Mucosa of descending colon (tissue), 3 donors: Measurements from ENCODE around the gene STMN3. TPM values are rescaled to one million over a fixed set of nuclear protein-coding genes. Genes with fewer than 3 reads are reported as not detected.

Experiments used
- ATAC-seq: fragments of 200-7000 bp; cut with Tn5 transposase; one replicate; pipeline ENCODE4 v1.9.1; 2020; ENCODE audit warnings: mild to moderate bottlenecking, moderate library complexity
- DNase-seq, 3 donors: peaks; one replicate each; pipeline ENCODE4 v3.0.0-alpha.2; 2020
- H3K36me3 ChIP-seq: fragments of 200-600 bp; one replicate; pipeline ENCODE4 v1.8.0; 2021; ENCODE audit warnings: low read depth, mild to moderate bottlenecking
- H3K4me1 ChIP-seq: fragments of 200-600 bp; one replicate; pipeline ENCODE4 v1.8.0; 2021; ENCODE audit warnings: low read depth, mild to moderate bottlenecking
- H3K4me3 ChIP-seq: fragments of 200-600 bp; one replicate; pipeline ENCODE4 v1.8.0; 2021; ENCODE audit warnings: mild to moderate bottlenecking
- H3K9me3 ChIP-seq: fragments of 200-600 bp; one replicate; pipeline ENCODE4 v1.8.0; 2021; ENCODE audit warnings: mild to moderate bottlenecking
- intact Hi-C, 2 donors: fragments of 100-400 bp; cut with DNase I in 1 of 2; cut with micrococcal nuclease in 1 of 2; formaldehyde crosslinking; loops; one replicate each; pipeline versions ENCODE4 v1.11.0 to v1.11.1; 2022; cut with DNase I, micrococcal nuclease
- total RNA-seq, 3 donors: library from RNA; stranded (reverse); fragmentation: NEBNext Ultra II Directional in 2 of 3; extraction: Animal tissue kit (Norgen Biotek cat#: 25700) in 2 of 3; gene quantifications; one replicate each; pipeline versions ENCODE4 v1.2.1 to v1.2.4, GENCODE V29; 2021 to 2023
- TF ChIP-seq, protein P1 (sequence below): fragments of 200-600 bp; IDR thresholded peaks from one replicate; pipeline ENCODE4 v1.8.0; 2022; ENCODE audit warnings: antibody characterized with exemption, mild to moderate bottlenecking
- donor health status: DM: no; HTN: no; CAD: no; lungs with moderate emphysema.
- donor health status: DM: no; HTN: no; CAD: no.
- donor health status: DM: no; HTN: yes; CAD: no.

The STMN3 gene
- total RNA-seq, 3 donors from 2014 or later: 2.7 to 19.7 (median 6.7) TPM

DNA sequence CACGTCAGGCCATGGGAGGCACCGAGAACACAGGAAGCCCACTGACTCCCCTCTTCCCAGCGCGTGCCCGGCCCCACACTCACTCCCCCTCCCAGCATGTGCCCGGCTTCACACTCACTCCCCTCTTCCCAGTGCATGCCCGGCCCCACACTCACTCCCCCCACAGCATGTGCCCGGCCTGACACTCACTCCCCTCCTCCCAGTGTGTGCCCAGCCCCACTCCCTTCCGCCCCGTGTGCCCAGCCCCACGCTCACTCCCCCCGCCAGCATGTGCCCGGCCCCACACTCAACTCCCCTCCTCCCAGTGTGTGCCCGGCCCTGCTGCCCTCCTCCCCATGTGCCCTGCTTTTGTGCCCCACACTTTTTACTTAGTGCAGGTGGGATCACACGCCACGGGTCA lies 14.6 kb upstream of the STMN3 start:
- Histone ChIP-seq H3K9me3 (no peaks in the 10 kb centered on the region), H3K36me3 (no peaks in the 10 kb centered on the region), H3K4me1 (no peaks in the 10 kb centered on the region), H3K4me3 (no peak overlapping the region)
- intact Hi-C loops: no loop called here
- no peak for DNase-seq
- TF ChIP-seq, protein P1, sequence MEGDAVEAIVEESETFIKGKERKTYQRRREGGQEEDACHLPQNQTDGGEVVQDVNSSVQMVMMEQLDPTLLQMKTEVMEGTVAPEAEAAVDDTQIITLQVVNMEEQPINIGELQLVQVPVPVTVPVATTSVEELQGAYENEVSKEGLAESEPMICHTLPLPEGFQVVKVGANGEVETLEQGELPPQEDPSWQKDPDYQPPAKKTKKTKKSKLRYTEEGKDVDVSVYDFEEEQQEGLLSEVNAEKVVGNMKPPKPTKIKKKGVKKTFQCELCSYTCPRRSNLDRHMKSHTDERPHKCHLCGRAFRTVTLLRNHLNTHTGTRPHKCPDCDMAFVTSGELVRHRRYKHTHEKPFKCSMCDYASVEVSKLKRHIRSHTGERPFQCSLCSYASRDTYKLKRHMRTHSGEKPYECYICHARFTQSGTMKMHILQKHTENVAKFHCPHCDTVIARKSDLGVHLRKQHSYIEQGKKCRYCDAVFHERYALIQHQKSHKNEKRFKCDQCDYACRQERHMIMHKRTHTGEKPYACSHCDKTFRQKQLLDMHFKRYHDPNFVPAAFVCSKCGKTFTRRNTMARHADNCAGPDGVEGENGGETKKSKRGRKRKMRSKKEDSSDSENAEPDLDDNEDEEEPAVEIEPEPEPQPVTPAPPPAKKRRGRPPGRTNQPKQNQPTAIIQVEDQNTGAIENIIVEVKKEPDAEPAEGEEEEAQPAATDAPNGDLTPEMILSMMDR: no peak
- ATAC-seq: no peak

DNA sequence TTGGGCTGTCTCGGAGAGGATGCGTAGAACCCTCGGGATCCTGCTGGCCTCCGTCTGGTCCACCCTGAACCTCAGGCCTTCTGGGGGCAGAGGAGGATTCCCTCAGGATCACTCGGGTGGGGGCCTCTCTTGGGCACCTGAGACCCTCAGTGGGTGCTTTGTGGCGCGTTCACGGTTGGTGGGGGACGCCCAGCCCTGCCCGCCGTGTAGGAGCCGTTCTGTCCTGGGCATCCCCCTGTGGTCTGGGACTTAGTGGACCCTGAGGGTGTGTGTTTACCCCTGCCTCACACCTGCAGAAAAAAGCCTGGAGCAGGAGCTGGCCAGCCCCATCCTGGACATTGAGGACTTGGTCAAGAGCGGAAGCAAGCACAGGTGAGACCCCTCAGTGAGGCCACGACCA lies 12.5 kb upstream of the STMN3 start:
- Histone ChIP-seq H3K4me1 (no peaks in the 10 kb centered on the region), H3K4me3 (no peak overlapping the region), H3K36me3 (no peaks in the 10 kb centered on the region), H3K9me3 (no peaks in the 10 kb centered on the region)
- no peak for DNase-seq
- intact Hi-C loops: no loop called here
- ATAC-seq: no peak
- TF ChIP-seq, protein P1: no peak

DNA sequence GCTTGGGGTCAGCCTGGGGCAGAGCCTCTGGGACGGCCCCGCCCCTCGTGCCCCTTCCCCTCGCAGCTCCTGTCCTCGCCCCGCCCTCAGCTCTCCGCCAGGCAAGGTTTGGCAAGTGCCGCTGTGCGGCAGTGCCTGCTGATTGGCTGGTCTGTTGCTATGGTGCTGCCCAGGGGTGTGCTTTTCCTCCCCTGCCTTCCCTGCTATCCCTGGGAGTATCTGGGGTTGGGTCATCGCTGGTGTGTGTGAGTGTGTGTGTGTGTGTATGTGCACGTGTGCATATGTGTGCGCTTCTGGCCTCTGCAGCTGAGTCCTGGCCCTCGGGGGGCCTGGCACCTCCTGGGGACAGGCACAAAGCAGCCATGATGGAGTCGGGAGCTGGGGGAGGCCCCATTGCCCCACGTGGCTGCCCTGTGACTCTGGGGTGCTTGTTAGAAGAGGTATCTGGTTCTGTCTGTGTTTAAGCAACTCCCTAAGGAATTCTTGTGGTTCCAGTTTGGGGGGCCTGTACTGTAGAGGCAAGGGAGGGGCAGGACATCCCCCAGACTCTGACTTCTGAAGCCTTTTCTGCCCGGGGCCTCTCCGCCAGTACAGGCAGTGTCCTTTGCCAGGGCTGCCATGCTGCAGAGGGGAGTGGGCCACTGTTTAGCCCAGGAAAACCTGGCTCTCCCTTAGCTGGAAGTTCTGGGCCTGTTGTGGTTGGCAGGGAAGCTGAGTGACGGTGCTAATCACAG lies 11.8 kb upstream of the STMN3 start:
- Histone ChIP-seq H3K4me1 (no peaks in the 10 kb centered on the region), H3K4me3 (no peak overlapping the region), H3K9me3 (no peaks in the 10 kb centered on the region), H3K36me3 (no peaks in the 10 kb centered on the region)
- no peak for DNase-seq
- intact Hi-C loops: no loop called here
- TF ChIP-seq, protein P1: no peak
- peak; percentile 8 for ATAC-seq

DNA sequence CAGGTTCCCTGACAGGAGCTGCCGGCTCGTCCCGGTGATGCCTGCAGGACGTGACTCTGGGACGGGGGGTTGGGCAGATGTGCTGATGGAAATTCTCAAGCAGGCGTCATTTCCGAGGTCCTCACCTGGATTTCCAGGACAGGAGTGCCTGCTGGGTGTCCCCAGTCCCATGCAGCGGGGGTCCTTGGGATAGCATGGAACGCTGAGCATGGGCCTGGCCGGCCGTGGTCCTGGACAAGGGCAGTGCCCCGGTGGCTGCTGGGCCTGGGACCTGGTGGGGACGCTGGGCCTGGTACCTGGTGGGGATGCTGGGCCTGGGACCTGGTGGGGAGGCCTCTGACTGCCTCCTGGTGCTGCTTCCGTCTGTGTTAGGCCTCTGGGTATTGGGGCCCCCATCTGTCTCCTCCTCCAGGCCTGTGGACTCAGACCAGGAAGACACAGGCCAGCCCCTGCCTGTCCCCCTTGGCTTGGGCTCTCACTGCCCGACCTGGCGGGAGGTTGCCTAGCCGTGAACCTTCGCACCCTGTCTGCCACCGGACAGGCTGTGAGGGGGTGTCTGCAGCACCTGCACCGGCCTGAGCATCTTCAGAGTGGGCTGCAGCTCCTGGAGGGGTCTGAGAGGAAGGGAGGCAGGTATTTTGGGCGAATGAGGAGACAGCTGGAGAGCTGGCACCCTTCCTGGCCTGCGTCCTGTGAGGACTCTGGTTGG lies 11.1 kb upstream of the STMN3 start:
- intact Hi-C loops: no loop called here
- no peak overlapping the region for H3K4me3 ChIP-seq
- peaks cover 3% of the 10 kb centered on the region for H3K4me1 ChIP-seq
- H3K9me3 ChIP-seq: no peaks in the 10 kb centered on the region
- ATAC-seq (no peak), DNase-seq (no peak)
- no peaks in the 10 kb centered on the region for H3K36me3 ChIP-seq
- TF ChIP-seq, protein P1: no peak

DNA sequence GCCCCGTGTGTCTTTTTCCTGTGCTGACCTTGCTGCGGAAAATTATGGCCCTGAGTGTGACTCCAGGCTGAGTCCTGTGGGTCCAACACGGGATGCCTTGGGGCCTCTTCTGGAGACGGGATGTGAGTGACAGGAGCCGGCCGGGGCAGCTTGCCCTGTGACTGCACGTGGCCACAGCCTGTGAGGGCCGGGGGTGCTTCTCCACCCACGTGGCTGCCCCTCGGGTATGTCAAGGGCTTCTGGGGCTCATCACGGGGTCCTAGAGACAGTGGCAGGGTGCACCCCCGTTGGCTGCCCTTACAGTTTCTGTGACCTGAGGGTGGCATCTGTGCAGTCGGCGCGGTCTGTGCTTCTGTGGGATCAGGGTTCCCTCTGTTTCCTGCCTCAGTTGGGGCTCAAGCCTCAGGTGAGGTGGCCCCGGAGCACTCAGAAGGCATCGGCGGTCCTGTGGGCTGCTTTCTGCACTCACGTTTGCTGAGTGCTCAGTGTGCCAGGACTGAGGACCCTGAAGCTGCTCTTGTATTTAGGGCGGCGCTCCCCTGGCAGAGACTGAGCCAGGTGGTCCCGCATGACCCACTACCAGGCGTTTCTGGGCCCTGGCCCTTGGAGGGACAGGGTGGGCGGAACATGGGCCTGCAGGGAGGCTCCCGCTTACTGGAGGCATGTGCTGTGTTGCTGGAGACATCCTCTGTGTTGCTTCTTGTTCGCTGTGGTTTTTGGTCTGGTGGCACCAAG lies 10.3 kb upstream of the STMN3 start:
- DNase-seq: no peak
- no peak for ATAC-seq
- peaks cover 8% of the 10 kb centered on the region for H3K4me1 ChIP-seq
- H3K4me3 ChIP-seq: no peak overlapping the region
- H3K9me3 ChIP-seq: no peaks in the 10 kb centered on the region
- TF ChIP-seq, protein P1: no peak
- intact Hi-C loops: no loop called here
- no peaks in the 10 kb centered on the region for H3K36me3 ChIP-seq
